Epithelial cell of esophagus (primary cell): ENCODE results near the gene RIN3.

Source experiments
- DNase-seq: peaks from one replicate; pipeline ENCODE4 v3.0.0; 2010; ENCODE audit warnings: low read depth
- H3K4me3 ChIP-seq: 2 replicates; pipeline ENCODE4 v1.5.1; 2011; ENCODE audit warnings: mild to moderate bottlenecking, low read length, control low read depth
- TF ChIP-seq, protein P1 (sequence below): IDR thresholded peaks from 2 replicates; pipeline ENCODE4 v1.5.1; 2011; ENCODE audit warnings: low read depth, mild to moderate bottlenecking, low read length, control low read depth, inconsistent platforms; ENCODE audit not compliant: insufficient read depth; ENCODE audit errors: missing control alignments

The RIN3 gene

DNA sequence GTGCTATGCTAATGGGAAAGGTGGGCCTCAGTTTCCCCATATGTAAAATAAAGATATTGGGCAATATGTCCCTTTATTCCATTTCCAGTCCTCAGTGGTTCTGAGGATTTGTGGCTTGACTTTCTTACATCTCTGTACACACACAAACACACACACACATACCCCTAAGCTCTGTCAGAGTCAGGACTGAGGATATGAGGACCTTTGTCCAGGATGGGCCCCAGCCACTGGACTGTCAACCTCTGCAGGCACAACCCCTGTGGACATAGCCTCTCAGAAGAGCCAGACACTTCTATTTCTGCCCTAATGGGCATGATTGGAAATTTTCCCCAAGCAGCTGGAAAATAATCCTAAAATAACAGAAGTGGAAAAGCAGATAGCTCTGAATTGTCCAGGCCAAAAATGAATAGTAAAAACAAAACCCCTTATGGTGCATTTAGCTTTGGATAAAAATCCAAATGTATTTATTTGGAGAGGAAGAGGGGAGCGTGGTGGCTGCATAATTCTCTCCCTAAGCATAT lies 50.2 kb downstream of the RIN3 start:
- no peak for DNase-seq
- TF ChIP-seq, protein P1, sequence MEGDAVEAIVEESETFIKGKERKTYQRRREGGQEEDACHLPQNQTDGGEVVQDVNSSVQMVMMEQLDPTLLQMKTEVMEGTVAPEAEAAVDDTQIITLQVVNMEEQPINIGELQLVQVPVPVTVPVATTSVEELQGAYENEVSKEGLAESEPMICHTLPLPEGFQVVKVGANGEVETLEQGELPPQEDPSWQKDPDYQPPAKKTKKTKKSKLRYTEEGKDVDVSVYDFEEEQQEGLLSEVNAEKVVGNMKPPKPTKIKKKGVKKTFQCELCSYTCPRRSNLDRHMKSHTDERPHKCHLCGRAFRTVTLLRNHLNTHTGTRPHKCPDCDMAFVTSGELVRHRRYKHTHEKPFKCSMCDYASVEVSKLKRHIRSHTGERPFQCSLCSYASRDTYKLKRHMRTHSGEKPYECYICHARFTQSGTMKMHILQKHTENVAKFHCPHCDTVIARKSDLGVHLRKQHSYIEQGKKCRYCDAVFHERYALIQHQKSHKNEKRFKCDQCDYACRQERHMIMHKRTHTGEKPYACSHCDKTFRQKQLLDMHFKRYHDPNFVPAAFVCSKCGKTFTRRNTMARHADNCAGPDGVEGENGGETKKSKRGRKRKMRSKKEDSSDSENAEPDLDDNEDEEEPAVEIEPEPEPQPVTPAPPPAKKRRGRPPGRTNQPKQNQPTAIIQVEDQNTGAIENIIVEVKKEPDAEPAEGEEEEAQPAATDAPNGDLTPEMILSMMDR = no peak
- H3K4me3 ChIP-seq = no peak overlapping the region

GRCh38 chr14:92564344-92565039 lies 50.9 kb downstream of the RIN3 start:
- DNase-seq = peak; percentile 10
- TF ChIP-seq, protein P1 = no peak
- no peak overlapping the region for H3K4me3 ChIP-seq

GRCh38 chr14:92565040-92565717 lies 51.6 kb downstream of the RIN3 start:
- no peak overlapping the region for H3K4me3 ChIP-seq
- TF ChIP-seq, protein P1 = no peak
- DNase-seq = peak; percentile 50

DNA sequence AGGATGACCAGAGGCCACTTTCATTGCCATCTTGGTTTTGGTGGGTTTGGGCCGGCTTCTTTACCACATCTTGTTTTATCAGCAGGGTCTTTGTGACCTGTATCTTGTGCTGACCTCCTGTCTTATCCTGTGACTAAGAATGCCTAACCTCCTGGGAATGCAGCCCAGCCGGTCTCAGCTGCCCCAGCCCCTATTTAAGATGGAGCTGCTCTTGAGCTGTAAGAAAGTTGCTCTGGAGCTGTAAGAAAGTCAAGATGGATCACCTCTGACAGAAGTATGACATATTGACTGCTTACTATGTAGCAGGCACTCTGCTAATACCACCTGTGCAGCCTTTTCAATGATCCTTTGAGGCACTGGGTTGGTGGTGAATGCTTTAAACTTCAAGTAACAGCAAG lies 52.1 kb downstream of the RIN3 start:
- H3K4me3 ChIP-seq = no peak overlapping the region
- DNase-seq = peak; percentile 82

GRCh38 chr14:92567173-92567725 lies 53.7 kb downstream of the RIN3 start:
- DNase-seq = no peak
- H3K4me3 ChIP-seq = no peak overlapping the region
- TF ChIP-seq, protein P1 = no peak

More for the DNA sequence above, 52.1 kb downstream of the RIN3 start:
- TF ChIP-seq, protein P1 = no peak

DNA sequence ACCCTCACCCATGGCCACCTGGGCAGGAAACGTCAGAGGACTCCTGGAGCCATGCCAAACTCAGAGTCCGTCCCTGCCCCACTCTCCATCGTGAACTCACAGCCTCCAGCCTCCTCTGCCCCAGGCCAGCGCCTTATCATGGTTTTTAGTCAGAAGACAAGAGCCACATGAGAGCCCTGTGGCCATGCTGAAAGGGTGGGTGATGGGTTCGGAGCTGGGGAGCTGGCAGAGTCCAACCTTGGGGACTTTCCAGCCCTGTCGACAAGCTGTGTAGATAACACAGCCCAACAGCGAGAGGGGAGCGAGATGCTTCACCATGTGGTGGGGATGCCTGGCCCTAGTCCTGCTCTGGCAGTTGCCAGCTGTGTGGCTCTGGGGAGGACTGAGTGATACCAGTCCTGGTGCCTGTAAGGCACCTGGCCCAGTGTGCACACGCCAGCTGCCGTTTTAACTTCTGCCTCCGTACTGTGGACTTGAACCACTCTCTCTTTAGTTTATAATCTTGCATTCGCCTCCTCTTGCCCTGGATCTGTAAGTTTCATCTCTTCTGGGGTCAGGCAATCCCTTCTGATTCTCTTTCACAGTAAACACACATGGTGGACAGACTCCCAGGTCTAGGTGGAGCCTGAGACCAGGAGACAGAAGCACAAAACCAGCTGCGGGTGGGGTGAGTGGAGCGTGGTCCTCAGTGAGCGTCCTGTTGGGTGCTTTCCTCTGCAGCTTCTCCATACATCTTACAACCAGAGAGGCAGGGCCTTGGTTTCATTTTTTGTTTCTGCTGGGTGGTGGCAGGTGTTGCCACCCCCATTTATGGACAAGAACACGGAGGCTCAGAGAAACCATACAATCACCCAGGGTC lies 55.3 kb downstream of the RIN3 start:
- TF ChIP-seq, protein P1 = no peak
- H3K4me3 ChIP-seq = no peak overlapping the region
- no peak for DNase-seq
